Tibial nerve (tissue), 4 donors: ENCODE measurements around the gene TMEM247. TPM values are rescaled to one million over a fixed set of nuclear protein-coding genes. Genes with fewer than 3 reads are reported as not detected.

Source experiments
- DNase-seq, 2 donors: peaks; one replicate each; pipeline ENCODE4 v3.0.0-alpha.2; 2019; ENCODE audit warnings: low spot score in 2 of 2
- H3K27ac ChIP-seq, 4 donors: fragments of 200-600 bp; sonication (generic) in 3 of 4; one replicate each; pipeline ENCODE4 v1.5.1; 2017 to 2019; ENCODE audit warnings: mild to moderate bottlenecking in 1 of 4
- H3K27me3 ChIP-seq, 2 donors: fragments of 200-600 bp; sonication (generic) in 1 of 2; one replicate each; pipeline versions ENCODE4 v1.5.1 to v1.6.0; 2017 to 2019
- H3K36me3 ChIP-seq, 3 donors: fragments of 200-600 bp; sonication (generic); one replicate each; pipeline ENCODE4 v1.5.1; 2018 to 2019
- H3K4me1 ChIP-seq, 4 donors: fragments of 200-600 bp; sonication (generic) in 3 of 4; one replicate each; pipeline ENCODE4 v1.5.1; 2017 to 2019
- H3K4me3 ChIP-seq, 4 donors: fragments of 200-600 bp; sonication (generic) in 3 of 4; one replicate each; pipeline ENCODE4 v1.5.1; 2017 to 2019; ENCODE audit warnings: mild to moderate bottlenecking in 1 of 4, moderate library complexity in 1 of 4
- H3K9me3 ChIP-seq, 4 donors: fragments of 200-600 bp; sonication (generic) in 3 of 4; one replicate each; pipeline ENCODE4 v1.5.1; 2017 to 2019
- CTCF ChIP-seq, 5 experiments: fragments of 200-600 bp in 3 of 5; fragments of 450-650 bp in 2 of 5; sonication (generic) in 3 of 5; IDR thresholded peaks; one replicate each; pipeline ENCODE4 v1.5.1; 2016 to 2019; ENCODE audit warnings: antibody characterized with exemption in 5 of 5, mild to moderate bottlenecking in 3 of 5, moderate library complexity in 2 of 5
- EP300 ChIP-seq, 2 donors: sonication (generic); formaldehyde crosslinking; IDR thresholded peaks; one replicate each; pipeline ENCODE4 v1.6.1; 2017; ENCODE audit warnings: antibody characterized with exemption in 2 of 2, mild to moderate bottlenecking in 1 of 2
- POLR2A ChIP-seq, 2 donors: fragments of 450-650 bp; IDR thresholded peaks; one replicate each; pipeline ENCODE4 v1.6.1; 2017; ENCODE audit warnings: antibody characterized with exemption in 2 of 2, mild to moderate bottlenecking in 2 of 2, moderate library complexity in 2 of 2
- WGBS, 2 donors: methylation state at CpG; one replicate each; pipeline ENCODE4 v1.1.5; 2018; 5-methylcytosine and 5-hydroxymethylcytosine counted together
- total RNA-seq, 4 donors: library from RNA; depleted of rRNA; stranded (reverse); fragments of >200 nt; gene quantifications; one replicate each; pipeline ENCODE4 v1.1.0, GENCODE V29; 2016

The TMEM247 gene
- total RNA-seq, 4 donors from 2014 or later = not detected

DNA sequence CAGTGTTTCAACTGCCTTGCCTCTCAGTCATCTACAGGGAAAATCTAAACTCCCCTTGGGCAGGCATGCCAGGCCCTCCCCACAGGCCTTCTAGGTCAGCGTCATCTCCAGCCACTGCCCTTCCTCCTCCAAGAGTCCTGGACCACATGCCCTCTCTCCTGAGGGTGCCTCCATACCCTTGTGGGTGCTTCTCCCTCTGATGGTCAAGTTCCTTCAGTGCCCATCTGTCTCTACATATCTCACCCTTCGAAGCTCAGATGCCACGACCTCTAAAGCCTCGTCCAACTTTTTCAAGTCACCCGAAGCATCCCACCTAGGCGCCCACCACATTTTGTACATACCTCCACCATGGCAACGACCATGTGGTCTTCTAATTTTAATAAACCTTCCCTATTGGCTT, 22.6 kb upstream of the TMEM247 start:
- no peak overlapping the region for H3K27ac ChIP-seq
- WGBS, 2 donors = 94 to 97% methylated on average over 7 of the region's 7 CpGs
- H3K36me3 ChIP-seq = no peaks in the 10 kb centered on the region
- H3K4me3 ChIP-seq = no peak overlapping the region
- peaks cover 0 to 27% (median 15%) of the 10 kb centered on the region in 4 donors for H3K4me1 ChIP-seq
- no peaks in the 10 kb centered on the region for H3K9me3 ChIP-seq
- TF ChIP-seq POLR2A (IDR thresholded peaks at IDR 0.05) = no peak
- no peak for TF ChIP-seq CTCF (IDR thresholded peaks at IDR 0.05)
- TF ChIP-seq EP300 (IDR thresholded peaks at IDR 0.05) = no peak
- DNase-seq = no peak
- no peaks in the 10 kb centered on the region for H3K27me3 ChIP-seq

- no peaks in the 10 kb centered on the region for H3K36me3 ChIP-seq
- peaks cover 0 to 27% (median 15%) of the 10 kb centered on the region in 4 donors for H3K4me1 ChIP-seq
- TF ChIP-seq EP300 (IDR thresholded peaks at IDR 0.05) (no peak), CTCF (IDR thresholded peaks at IDR 0.05) (no peak), POLR2A (IDR thresholded peaks at IDR 0.05) (no peak)
- no peak for DNase-seq
- 68 to 73% methylated on average over 9 of the region's 9 CpGs for WGBS, 2 donors
- H3K4me3 ChIP-seq = no peak overlapping the region
- H3K27me3 ChIP-seq = no peaks in the 10 kb centered on the region
- H3K27ac ChIP-seq = peak overlapping the region; percentile 12 to 93 (median 85)
- H3K9me3 ChIP-seq = no peaks in the 10 kb centered on the region
These were observed 20.4 kb upstream of the TMEM247 start for GRCh38 chr2:46458763-46459500.

GRCh38 chr2:46459694-46460093, 19.7 kb upstream of the TMEM247 start:
- Histone ChIP-seq H3K27me3 (no peaks in the 10 kb centered on the region), H3K27ac (peak overlapping the region in 3 of 4 donors; percentile 82 to 93 (median 88)), H3K4me3 (no peak overlapping the region), H3K36me3 (no peaks in the 10 kb centered on the region), H3K4me1 (peaks cover 0 to 35% (median 15%) of the 10 kb centered on the region in 4 donors), H3K9me3 (no peaks in the 10 kb centered on the region)
- 42 to 50% methylated on average over 5 of the region's 5 CpGs for WGBS, 2 donors
- DNase-seq = no peak
- TF ChIP-seq EP300 (IDR thresholded peaks at IDR 0.05) (no peak), POLR2A (IDR thresholded peaks at IDR 0.05) (no peak), CTCF (IDR thresholded peaks at IDR 0.05) (no peak)

DNA sequence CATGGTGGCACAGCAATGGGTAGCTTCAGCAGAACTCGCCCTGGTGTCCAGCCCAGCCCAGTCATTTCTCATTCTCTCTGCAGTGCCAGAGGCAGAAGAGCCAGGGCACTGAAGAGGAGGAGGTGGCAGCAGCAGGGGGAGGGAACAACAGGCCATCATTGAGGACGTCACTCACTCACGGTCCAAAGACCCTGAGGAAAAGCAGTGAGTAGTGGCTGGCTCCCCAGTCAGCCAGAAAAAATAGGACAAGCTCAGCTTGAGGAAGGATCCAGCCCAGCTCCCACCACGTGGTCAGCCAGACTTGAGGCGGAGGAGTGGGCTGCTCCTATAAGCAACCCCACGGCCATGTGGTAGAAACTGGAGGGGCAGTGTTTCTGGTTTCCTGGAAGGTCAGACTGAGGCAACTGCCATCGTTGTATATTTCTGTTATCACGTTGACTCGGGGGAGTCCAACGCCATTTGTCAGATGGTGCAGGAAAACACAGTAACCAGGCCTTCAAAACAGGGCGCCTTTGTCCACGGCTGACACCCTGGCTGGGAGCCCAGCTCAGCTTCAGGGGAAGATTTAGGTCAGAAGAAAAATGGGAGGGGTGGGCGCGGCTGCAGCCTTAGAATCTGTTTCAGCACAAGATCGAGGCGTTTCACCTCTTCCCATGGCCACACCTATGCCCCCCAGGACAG, 19.0 kb upstream of the TMEM247 start:
- Histone ChIP-seq H3K27me3 (no peaks in the 10 kb centered on the region), H3K9me3 (no peaks in the 10 kb centered on the region), H3K4me1 (peaks cover 0 to 39% (median 15%) of the 10 kb centered on the region in 4 donors), H3K27ac (peak overlapping the region; percentile 67 to 93 (median 85)), H3K36me3 (no peaks in the 10 kb centered on the region), H3K4me3 (no peak overlapping the region)
- TF ChIP-seq EP300 (IDR thresholded peaks at IDR 0.05) = peak; percentile 73 to 87
- TF ChIP-seq CTCF (IDR thresholded peaks at IDR 0.05) = peak in 1 of 5 experiments; percentile 20
- TF ChIP-seq POLR2A (IDR thresholded peaks at IDR 0.05) = no peak
- whole genome bisulfite sequencing, 2 donors = 26 to 28% methylated on average over 15 of the region's 16 CpGs
- DNase-seq = peak; percentile 37 to 58
